ENCODE data around the gene GHDC. TPM values are rescaled to one million over a fixed set of nuclear protein-coding genes. Genes with fewer than 3 reads are reported as not detected.
"Not testable (repeated sequence)": the region's sequence is repeated elsewhere in the genome, so short reads cannot be mapped to it uniquely, and the experiment has no call there.

The GHDC gene
- total and polyA plus RNA-seq, 2 of the 8 experiments (the other 6 are each of a cell fraction or from before 2014, with no cell fraction given), result 7.4 to 8.1 TPM

DNA sequence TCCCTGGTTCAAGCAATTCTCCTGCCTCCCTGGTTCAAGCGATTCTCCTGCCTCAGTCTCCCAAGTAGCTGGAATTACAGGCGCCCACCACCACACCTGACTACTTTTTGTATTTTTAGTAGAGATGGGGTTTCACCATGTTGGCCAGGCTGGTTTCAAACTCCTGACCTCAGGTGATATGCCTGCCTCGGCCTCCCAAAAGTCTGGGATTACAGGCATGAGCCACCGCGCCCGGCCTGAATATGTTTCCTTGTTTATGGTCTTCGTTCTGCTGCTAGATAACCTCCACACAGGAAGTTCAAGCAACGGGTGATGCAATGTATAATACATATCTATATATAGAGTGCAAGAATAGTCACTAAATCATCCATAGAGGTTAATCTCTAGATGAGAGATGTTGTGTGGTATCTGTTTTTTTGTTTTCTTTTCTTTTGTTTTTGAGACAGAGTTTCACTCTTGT lies 11.9 kb upstream of the GHDC start:
- H4K5ac ChIP-seq (ENCODE audit: insufficient read length, low read depth, low read length); H3K79me2 ChIP-seq (ENCODE audit: control insufficient read depth in 1 of 2, insufficient read depth in 2 of 2, low read length in 2 of 2); H2AFZ ChIP-seq (ENCODE audit: low read length); H2BK15ac ChIP-seq (ENCODE audit: low read length); H4K8ac ChIP-seq (ENCODE audit: extremely low read depth, insufficient read depth, low read length); FAIRE-seq; H2BK5ac ChIP-seq (ENCODE audit: low read depth, low read length); H2BK120ac ChIP-seq (replicated peaks; ENCODE audit: low read depth, low read length); H2AK5ac ChIP-seq (ENCODE audit: low read depth, low read length); H3K56ac ChIP-seq (replicated peaks; ENCODE audit: insufficient read length, low read depth, low read length); H2BK20ac ChIP-seq (ENCODE audit: low read length); H3K9me3 ChIP-seq (ENCODE audit: insufficient read depth in 2 of 2, low read depth in 1 of 2, low read length in 1 of 2); H3K4me3 ChIP-seq (ENCODE audit: extremely low read depth in 1 of 4, insufficient read depth in 2 of 4, low read depth in 3 of 4, low read length in 4 of 4); POLR2A ChIA-PET (ENCODE audit: partially characterized antibody); H3K27me3 ChIP-seq (replicated peaks in 1 of 4; ENCODE audit: control insufficient read depth in 3 of 4, extremely low read depth in 1 of 4, insufficient read depth in 3 of 4, low read length in 3 of 4); H2BK12ac ChIP-seq (ENCODE audit: low read depth, low read length); H3K23ac ChIP-seq (ENCODE audit: insufficient read length); H4K20me1 ChIP-seq (replicated peaks in 1 of 2; ENCODE audit: control insufficient read depth in 1 of 2, insufficient read depth in 2 of 2, low read length in 2 of 2); H4K91ac ChIP-seq (replicated peaks; ENCODE audit: insufficient read length, low read length); DNase-seq (ENCODE audit: low read depth in 1 of 2, low spot score in 2 of 2); H3K4me2 ChIP-seq (ENCODE audit: insufficient read depth in 1 of 2, low read depth in 2 of 2, low read length in 2 of 2); H3K18ac ChIP-seq (ENCODE audit: extremely low read depth, low read length); H3K79me1 ChIP-seq (ENCODE audit: low read depth, low read length); H3K14ac ChIP-seq (ENCODE audit: insufficient read length); CTCF ChIA-PET (ENCODE audit: partially characterized antibody); H3K9ac ChIP-seq (replicated peaks in 1 of 4; ENCODE audit: extremely low read depth in 1 of 4, low read depth in 3 of 4, low read length in 3 of 4); H3K23me2 ChIP-seq (ENCODE audit: low read depth, low read length); H3K4ac ChIP-seq (replicated peaks; ENCODE audit: insufficient read length, low read depth, low read length); H3K4me1 ChIP-seq (replicated peaks in 1 of 4; ENCODE audit: control insufficient read depth in 3 of 4, insufficient read depth in 4 of 4, low read length in 3 of 4); H3K27ac ChIP-seq (ENCODE audit: low read depth, low read length): not testable (repeated sequence)
- peaks cover 3 to 36% (median 23%) of the 10 kb centered on the region in 4 experiments; a peak in 6 of 8 replicates for H3K36me3 ChIP-seq (ENCODE audit: control insufficient read depth in 2 of 4, insufficient read depth in 4 of 4, low read length in 3 of 4)
- 96% methylated on average over 8 of the region's 8 CpGs; no CpG with 5 or more reads in 1 of the 2 experiments for WGBS, 2 experiments (ENCODE audit: extremely low coverage in 1 of 2, insufficient coverage in 1 of 2, insufficient read length in 1 of 2, insufficient replicate concordance in 2 of 2, low coverage in 1 of 2, low lambda C conversion rate in 2 of 2, missing lambda C conversion rate in 1 of 2)
